Keratinocyte (primary cell): ENCODE results near the gene CD40.

Experiments
- CTCF ChIP-seq, 3 experiments: IDR thresholded peaks in 1 of 3; conservative IDR thresholded peaks in 1 of 3; optimal IDR thresholded peaks in 1 of 3; 2 replicates in 2 of 3; 3 replicates in 1 of 3; pipeline versions ENCODE3 to v1.5.1; 2011; ENCODE audit warnings: low read length in 3 of 3, mild to moderate bottlenecking in 3 of 3, moderate library complexity in 2 of 3, control low read depth in 1 of 3, inconsistent platforms in 1 of 3; ENCODE audit not compliant: insufficient read depth in 2 of 3; ENCODE audit errors: extremely low read depth in 1 of 3
- EZH2 ChIP-seq: IDR thresholded peaks from one replicate; pipeline ENCODE4 v1.6.1; 2012; ENCODE audit warnings: inconsistent platforms, mild to moderate bottlenecking, low read length, moderate library complexity

- TF ChIP-seq CTCF (optimal IDR thresholded peaks at IDR 0.05 in 1 of 3, IDR thresholded peaks at IDR 0.05 in 1 of 3, conservative IDR thresholded peaks at IDR 0.05 in 1 of 3; ENCODE audit: extremely low read depth in 1 of 3, insufficient read depth in 2 of 3, low read length in 3 of 3) (peak; percentile 37 to 72 (median 66)), EZH2 (no peak)
Observed at GRCh38 chr20:46128310-46129151, 10.4 kb downstream of the CD40 start.
